ENCODE results near the gene NLRP6. TPM values are rescaled to one million over a fixed set of nuclear protein-coding genes. Genes with fewer than 3 reads are reported as not detected.

The NLRP6 gene
- total and polyA plus RNA-seq, 2 experiments from 2014 or later: not detected

DNA sequence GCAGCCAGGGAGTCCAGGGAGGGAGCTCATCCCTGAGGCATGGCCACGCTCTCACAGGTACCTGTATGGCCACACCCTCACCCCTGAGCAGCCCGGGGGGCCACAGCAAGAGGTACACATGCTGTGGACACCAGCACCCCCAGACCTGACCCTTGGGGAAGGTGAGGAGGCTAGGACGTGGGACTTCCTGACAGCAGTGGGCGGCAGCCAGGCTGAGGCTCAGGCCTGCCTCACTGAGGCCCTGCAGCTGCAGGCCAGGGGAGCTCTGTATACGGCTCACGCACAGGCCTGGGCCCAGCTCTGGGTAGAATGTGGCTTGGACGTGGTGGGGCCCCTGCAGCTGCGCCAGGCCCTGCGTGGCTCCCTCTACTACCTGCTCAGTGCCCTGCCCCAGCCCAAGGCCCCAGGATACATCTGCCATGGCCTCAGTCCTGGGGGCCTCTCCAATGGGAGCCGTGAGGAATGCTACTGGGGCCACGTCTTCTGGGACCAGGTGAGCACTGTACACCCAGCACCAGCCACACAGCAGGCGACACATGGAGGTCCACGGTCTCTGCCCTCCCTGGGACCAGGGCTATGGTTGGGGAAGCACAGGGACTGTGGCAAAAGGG, 12.5 kb downstream of the NLRP6 start:
- WGBS, 2 experiments (ENCODE audit: low coverage in 1 of 2, low lambda C conversion rate in 2 of 2, missing lambda C conversion rate in 2 of 2): 88 to 94% methylated on average over 12 to 13 of the region's 13 CpGs
- Histone ChIP-seq H4K20me1 (ENCODE audit: insufficient read depth) (no peaks in the 10 kb centered on the region), H3K27me3 (replicated peaks; ENCODE audit: insufficient read depth) (no peaks in the 10 kb centered on the region), H3K9me2 (ENCODE audit: insufficient read depth) (no peaks in the 10 kb centered on the region), H3K4me1 (ENCODE audit: insufficient read depth) (no peaks in the 10 kb centered on the region), H3K27ac (no peak overlapping the region), H3K9me3 (ENCODE audit: low read depth) (no peaks in the 10 kb centered on the region), H3K79me2 (ENCODE audit: insufficient read depth) (no peaks in the 10 kb centered on the region), H3F3A (ENCODE audit: insufficient read depth) (no peaks in the 10 kb centered on the region), H2AFZ (no peak overlapping the region), H3K36me3 (ENCODE audit: low read depth) (no peaks in the 10 kb centered on the region), H3K4me2 (ENCODE audit: unreplicated experiment) (no peak overlapping the region), H3K9ac (no peak overlapping the region), H3K4me3 (no peak overlapping the region)
- DNase-seq: no peak
- TF ChIP-seq EZH2phosphoT487 (IDR thresholded peaks at IDR 0.05; ENCODE audit: insufficient read depth, low read depth): no peak
- TF ChIP-seq EZH2 (IDR thresholded peaks at IDR 0.05; ENCODE audit: insufficient read depth, poor library complexity, severe bottlenecking): no peak
- in situ Hi-C loops (cut with MboI): no loop called here

DNA sequence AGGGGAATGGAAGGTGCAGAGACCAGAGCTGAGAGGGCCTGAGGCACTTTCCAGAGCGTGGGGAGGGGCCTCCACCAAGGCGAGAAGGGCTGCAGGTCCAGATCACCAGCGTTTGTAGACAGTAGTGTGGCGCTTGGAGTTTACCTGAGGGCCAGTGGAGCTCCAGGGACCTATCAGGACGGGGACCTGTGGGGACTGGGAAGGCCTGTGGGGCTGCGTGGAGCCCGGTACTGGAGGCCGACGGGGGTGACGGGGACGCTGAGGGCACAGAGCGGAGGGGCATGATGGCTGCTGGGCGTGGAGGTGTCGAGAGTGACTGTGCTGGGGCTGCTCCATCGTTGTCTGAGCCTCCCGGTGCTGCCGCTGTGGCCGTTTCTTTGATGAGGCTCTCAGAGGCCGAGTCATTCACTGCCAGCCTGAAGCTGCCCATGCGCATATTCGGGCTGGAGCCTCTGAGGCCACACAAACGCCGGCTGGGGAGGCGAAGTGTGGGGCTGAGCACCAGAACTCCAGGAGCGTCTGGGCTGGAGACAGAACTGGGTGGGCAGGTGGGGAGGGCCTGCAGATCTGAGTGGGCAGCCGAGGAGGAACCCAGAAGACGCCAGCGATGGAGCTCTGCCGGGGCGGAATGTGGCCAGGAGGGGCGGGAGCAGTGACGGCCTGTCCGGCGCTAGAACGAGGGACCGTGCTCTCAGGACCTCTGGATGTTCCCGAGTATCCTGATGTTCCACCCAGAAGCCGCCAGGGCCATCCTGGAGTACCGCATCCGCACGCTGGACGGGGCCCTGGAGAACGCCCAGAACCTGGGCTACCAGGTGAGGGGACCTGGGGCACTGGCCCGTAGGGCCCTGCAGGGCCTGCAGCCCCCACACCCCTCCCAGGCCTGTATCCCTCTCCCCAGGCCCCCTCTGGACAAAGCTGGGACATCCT, 13.3 kb downstream of the NLRP6 start:
- Histone ChIP-seq H3F3A (ENCODE audit: insufficient read depth) (no peaks in the 10 kb centered on the region), H3K4me1 (ENCODE audit: insufficient read depth) (no peaks in the 10 kb centered on the region), H4K20me1 (ENCODE audit: insufficient read depth) (no peaks in the 10 kb centered on the region), H3K27me3 (replicated peaks; ENCODE audit: insufficient read depth) (no peaks in the 10 kb centered on the region), H3K9ac (no peak overlapping the region), H3K27ac (no peak overlapping the region), H3K36me3 (ENCODE audit: low read depth) (no peaks in the 10 kb centered on the region), H3K9me3 (ENCODE audit: low read depth) (no peaks in the 10 kb centered on the region), H3K4me2 (ENCODE audit: unreplicated experiment) (no peak overlapping the region), H3K4me3 (no peak overlapping the region), H2AFZ (no peak overlapping the region), H3K79me2 (ENCODE audit: insufficient read depth) (no peaks in the 10 kb centered on the region), H3K9me2 (ENCODE audit: insufficient read depth) (no peaks in the 10 kb centered on the region)
- DNase-seq: no peak
- in situ Hi-C loops (cut with MboI): no loop called here
- TF ChIP-seq EZH2 (IDR thresholded peaks at IDR 0.05; ENCODE audit: insufficient read depth, poor library complexity, severe bottlenecking) (no peak), EZH2phosphoT487 (IDR thresholded peaks at IDR 0.05; ENCODE audit: insufficient read depth, low read depth) (no peak)
- WGBS, 2 experiments (ENCODE audit: low coverage in 1 of 2, low lambda C conversion rate in 2 of 2, missing lambda C conversion rate in 2 of 2): 87 to 89% methylated on average over 41 to 44 of the region's 44 CpGs

DNA sequence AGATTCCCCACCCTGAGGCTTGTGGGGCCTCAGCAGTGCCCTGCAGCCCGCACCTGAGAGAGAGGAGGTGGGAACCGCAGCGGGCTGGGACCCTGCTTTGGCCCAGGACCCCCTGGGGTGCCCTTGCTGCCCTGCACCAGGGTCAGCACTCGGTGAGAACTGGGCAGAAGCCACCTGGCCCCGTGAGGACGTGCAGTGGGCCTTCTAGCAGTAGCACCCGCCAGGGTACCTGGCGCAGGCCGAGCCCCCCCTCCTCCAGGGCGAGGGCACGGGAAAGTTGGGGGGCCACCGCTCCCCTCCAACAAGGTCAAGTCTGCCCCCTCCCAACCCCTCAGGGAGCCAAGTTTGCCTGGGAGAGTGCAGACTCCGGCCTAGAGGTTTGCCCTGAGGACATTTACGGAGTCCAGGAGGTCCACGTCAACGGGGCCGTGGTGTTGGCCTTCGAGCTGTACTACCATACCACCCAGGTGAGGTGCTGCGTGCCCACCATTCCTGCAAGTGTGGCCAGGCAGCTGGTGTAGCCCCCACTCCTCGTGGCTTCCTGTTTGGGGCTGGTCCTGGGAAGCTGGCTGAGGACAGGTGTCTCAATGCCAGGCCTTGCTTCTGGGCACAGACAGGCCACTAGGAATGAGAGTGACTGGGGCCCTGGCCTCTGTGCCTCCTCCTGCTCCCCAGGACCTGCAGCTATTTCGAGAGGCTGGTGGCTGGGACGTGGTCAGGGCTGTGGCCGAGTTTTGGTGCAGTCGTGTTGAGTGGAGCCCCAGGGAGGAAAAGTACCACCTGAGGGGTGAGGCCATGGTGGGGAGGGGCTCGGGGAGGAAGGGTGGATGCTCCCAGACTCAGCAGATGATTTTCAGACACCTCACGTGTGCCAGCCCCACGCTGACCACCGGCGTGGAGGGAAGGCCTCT, 14.3 kb downstream of the NLRP6 start:
- no peak for TF ChIP-seq EZH2 (IDR thresholded peaks at IDR 0.05; ENCODE audit: insufficient read depth, poor library complexity, severe bottlenecking)
- TF ChIP-seq EZH2phosphoT487 (IDR thresholded peaks at IDR 0.05; ENCODE audit: insufficient read depth, low read depth): no peak
- 91 to 92% methylated on average over 20 to 29 of the region's 29 CpGs for WGBS, 2 experiments (ENCODE audit: low coverage in 1 of 2, low lambda C conversion rate in 2 of 2, missing lambda C conversion rate in 2 of 2)
- no peak for DNase-seq
- H3K27ac ChIP-seq: no peak overlapping the region
- H3K4me3 ChIP-seq: no peak overlapping the region
- H4K20me1 ChIP-seq (ENCODE audit: insufficient read depth): no peaks in the 10 kb centered on the region
- H3K9me3 ChIP-seq (ENCODE audit: low read depth): no peaks in the 10 kb centered on the region
- no peaks in the 10 kb centered on the region for H3K4me1 ChIP-seq (ENCODE audit: insufficient read depth)
- no peaks in the 10 kb centered on the region for H3K36me3 ChIP-seq (ENCODE audit: low read depth)
- in situ Hi-C loops (cut with MboI): no loop called here
- H3K27me3 ChIP-seq (replicated peaks; ENCODE audit: insufficient read depth): no peaks in the 10 kb centered on the region
- no peak overlapping the region for H2AFZ ChIP-seq
- H3K9ac ChIP-seq: no peak overlapping the region
- H3K79me2 ChIP-seq (ENCODE audit: insufficient read depth): no peaks in the 10 kb centered on the region
- no peak overlapping the region for H3K4me2 ChIP-seq (ENCODE audit: unreplicated experiment)
- H3K9me2 ChIP-seq (ENCODE audit: insufficient read depth): no peaks in the 10 kb centered on the region
- no peaks in the 10 kb centered on the region for H3F3A ChIP-seq (ENCODE audit: insufficient read depth)

DNA sequence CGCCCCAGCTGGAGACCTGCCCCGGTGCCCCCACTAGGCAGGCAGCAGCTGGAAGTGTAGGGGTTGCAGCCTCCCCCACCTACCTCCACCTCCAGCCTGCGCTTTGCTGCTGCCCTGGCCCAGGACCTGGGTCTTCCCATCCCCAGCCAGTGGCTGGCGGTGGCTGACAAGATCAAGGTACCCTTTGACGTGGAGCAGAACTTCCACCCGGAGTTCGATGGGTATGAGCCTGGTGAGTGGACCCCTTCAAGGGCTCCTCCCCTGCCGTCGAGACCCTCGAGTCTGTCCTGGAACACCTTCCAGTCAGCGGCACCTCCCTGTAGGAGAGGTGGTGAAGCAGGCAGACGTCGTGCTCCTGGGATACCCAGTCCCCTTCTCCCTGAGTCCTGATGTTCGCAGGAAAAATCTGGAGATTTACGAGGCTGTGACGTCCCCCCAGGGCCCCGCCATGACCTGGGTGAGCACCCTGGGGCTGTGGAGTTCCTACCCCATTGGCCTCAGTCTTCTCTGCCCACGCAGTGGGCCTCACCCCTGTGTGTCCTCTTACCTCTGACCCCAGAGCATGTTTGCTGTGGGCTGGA, 15.2 kb downstream of the NLRP6 start:
- Histone ChIP-seq H3K9ac (no peak overlapping the region), H3K4me1 (ENCODE audit: insufficient read depth) (no peaks in the 10 kb centered on the region), H3K9me2 (ENCODE audit: insufficient read depth) (no peaks in the 10 kb centered on the region), H2AFZ (no peak overlapping the region), H3K9me3 (ENCODE audit: low read depth) (no peaks in the 10 kb centered on the region), H3K27ac (no peak overlapping the region), H3K27me3 (replicated peaks; ENCODE audit: insufficient read depth) (no peaks in the 10 kb centered on the region), H3K4me2 (ENCODE audit: unreplicated experiment) (no peak overlapping the region), H4K20me1 (ENCODE audit: insufficient read depth) (no peaks in the 10 kb centered on the region), H3K4me3 (no peak overlapping the region), H3F3A (ENCODE audit: insufficient read depth) (no peaks in the 10 kb centered on the region), H3K36me3 (ENCODE audit: low read depth) (no peaks in the 10 kb centered on the region), H3K79me2 (ENCODE audit: insufficient read depth) (no peaks in the 10 kb centered on the region)
- WGBS, 2 experiments (ENCODE audit: low coverage in 1 of 2, low lambda C conversion rate in 2 of 2, missing lambda C conversion rate in 2 of 2): 81 to 83% methylated on average over 13 to 18 of the region's 18 CpGs
- no peak for DNase-seq
- TF ChIP-seq EZH2phosphoT487 (IDR thresholded peaks at IDR 0.05; ENCODE audit: insufficient read depth, low read depth): no peak
- TF ChIP-seq EZH2 (IDR thresholded peaks at IDR 0.05; ENCODE audit: insufficient read depth, poor library complexity, severe bottlenecking): no peak
- in situ Hi-C loops (cut with MboI): no loop called here

Measured in GM23248 (cell line).